HG02885 (cell line): ENCODE data around the gene ZFP69B.
"Not testable (repeated sequence)": the region's sequence is repeated elsewhere in the genome, so short reads cannot be mapped to it uniquely, and the experiment has no call there.

Source experiments
- ATAC-seq: cut with Tn5 transposase; IDR thresholded peaks from one replicate; pipeline ENCODE4 v1.9.1; 2021; ENCODE audit warnings: mild to moderate bottlenecking; ENCODE audit not compliant: unreplicated experiment, poor library complexity

ZFP69B gene

DNA sequence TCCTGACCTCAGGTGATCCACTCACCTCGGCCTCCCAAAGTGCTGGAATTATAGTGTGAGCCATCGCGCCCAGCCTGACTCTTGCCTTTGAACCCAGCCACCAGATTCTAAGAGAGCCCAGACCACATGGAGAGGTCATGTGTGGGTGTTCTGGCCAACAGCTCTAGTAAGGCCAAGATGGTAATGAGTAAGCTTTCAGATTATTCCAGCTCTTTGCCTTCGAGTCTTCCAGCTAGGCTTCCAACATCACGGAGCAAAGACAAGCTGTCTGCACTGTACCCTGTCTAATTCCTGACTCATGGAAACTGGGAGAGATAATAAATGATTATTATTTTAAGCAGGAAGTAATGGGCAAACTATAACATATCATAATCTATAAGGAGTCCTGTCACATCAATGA, 14.8 kb upstream of the ZFP69B start:
- ATAC-seq: no peak

GRCh38 chr1:40435876-40436275, 14.4 kb upstream of the ZFP69B start:
- ATAC-seq: no peak

DNA sequence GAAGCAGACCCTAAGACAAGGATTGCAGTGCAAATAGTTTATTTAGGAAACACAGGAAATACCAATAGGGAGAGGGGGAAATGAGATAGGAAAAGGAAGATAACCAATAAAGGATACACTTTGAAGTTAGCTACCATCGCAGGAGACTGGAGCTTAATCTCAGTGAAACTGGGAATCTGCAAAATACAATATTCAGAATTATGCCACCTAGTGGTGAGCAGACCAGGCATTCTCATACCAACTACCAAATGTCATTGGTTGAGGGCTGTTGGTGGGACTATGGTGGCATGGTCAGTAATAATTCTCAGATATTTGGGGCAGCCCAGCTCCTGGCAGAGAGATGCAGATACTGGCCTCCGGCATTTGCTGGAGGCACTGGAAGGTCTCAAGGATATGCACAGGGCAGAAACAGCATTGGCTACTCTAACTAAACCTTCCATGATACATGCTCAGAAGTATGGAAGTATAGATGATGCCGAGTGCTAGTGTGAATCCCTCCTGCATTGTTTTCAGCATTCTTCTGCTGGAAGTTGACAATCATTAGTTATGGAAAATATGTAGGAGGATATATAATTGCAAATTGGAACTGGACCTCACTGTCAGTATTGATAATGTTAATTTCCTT, 11.8 kb upstream of the ZFP69B start:
- ATAC-seq: no peak

- ATAC-seq: no peak
These were observed 11.0 kb upstream of the ZFP69B start for GRCh38 chr1:40439247-40439646.

- peak; percentile 47 for ATAC-seq
These were observed 390 bp downstream of the ZFP69B start for GRCh38 chr1:40450495-40451237.

- no peak for ATAC-seq
These were observed 936 bp downstream of the ZFP69B start for GRCh38 chr1:40451238-40451585.

DNA sequence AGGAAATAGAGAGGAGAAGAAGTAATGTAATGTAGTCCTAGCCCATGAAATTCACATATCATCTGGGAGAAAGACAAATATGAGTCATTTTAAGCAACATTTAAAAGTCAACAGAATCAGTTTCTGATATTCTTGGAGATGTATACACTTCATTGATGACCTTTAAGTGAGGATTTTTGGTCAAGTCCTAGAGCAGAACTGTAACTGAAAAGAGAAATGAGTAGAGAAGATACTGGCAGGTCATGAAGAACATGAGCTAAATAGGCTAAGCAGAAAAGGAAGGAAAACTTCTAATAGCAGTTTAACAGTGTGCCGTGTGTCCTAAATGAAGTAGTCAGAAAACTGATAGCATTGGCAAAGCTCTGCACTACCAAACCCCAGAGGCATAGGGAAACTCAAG, 4.6 kb downstream of the ZFP69B start:
- no peak for ATAC-seq

DNA sequence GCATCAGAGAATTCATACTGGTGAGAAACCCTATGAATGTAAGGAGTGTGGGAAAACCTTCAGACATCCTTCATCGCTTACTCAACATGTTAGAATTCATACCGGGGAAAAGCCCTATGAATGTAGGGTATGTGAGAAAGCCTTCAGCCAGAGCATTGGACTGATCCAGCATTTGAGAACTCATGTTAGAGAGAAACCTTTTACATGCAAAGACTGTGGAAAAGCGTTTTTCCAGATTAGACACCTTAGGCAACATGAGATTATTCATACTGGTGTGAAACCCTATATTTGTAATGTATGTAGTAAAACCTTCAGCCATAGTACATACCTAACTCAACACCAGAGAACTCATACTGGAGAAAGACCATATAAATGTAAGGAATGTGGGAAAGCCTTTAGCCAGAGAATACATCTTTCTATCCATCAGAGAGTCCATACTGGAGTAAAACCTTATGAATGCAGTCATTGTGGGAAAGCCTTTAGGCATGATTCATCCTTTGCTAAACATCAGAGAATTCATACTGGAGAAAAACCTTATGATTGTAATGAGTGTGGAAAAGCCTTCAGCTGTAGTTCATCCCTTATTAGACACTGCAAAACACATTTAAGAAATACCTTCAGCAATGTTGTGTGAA, 12.8 kb downstream of the ZFP69B start:
- ATAC-seq: no peak

DNA sequence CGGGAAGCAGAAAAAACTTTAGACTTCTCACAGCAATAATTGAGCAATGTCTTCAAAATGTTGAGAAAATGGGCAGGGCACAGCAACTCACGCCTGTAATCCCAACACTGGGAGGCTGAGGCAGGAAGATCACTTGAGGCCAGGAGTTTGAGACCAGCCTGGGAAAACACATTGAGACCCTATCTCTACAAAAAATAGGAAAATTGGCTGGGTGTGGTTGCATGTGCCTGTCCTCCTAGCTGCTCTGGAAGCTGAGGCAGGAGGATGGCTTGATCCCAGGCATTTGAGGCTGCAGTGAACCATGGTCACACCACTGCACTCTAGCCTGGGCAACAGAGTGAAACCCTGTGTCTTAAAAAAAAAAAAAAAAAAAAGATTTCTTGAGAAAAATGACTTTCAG, 19.1 kb downstream of the ZFP69B start:
- no peak for ATAC-seq

DNA sequence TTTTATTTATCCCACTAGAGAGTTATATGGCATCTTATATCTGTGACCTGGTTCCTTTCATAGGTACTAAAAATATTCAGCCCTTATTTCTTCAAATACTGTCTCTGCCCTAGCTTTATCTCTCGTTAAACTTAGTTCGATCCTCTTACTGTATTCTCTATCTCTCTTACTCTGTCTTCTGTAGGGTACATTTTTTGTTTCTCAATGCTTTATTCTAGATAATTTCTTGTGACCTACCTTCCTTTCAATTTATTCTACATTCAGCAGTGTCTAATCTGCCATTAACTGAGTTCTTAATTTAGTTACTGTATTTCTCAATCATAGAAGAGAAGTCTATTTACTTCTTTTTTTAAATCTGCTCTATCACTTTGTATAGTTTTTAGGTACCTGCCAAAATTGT, 25.0 kb downstream of the ZFP69B start:
- no peak for ATAC-seq

DNA sequence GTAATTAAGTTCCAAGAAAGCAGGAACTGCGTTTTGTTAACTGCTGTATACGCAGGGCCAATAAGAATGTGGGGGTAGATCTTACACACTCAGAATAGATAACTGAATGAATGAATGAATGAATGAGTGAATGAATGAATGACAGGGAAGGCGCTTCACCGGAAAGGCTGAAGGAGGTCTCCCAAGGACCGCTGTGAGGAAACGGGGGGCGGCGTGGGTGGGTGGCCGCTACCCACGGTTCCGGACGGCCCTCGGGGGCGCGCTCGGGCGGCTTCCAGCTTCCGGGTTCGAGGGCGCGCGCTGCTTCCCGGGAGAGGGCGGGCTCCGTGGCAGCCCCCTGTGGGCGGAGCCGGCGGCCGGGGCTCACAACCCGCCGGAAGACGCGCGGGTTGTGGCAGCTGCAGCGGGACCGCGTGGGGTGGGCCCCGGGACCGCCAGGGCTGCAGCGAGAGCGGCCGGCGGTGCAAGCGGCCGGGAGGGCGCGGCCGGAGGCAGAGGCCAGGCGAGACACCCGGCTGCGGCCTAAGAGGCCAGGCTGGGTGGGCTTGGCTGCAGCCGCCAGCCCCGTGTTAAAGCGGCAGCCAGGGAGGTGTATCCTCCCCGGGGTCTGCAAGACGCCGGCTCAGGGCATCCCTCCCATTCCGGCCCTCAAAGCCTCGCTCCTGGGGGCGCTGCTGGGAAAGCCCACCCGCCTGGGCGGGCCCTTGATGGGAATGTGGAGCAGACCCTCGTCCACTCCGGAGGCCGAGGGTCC, 26.8 kb downstream of the ZFP69B start, which contains the start of gene ZFP69:
ZFP69 (plus strand) TSS at position 367 of the 754 bp plus-strand sequence. CDS start 2,072 bp downstream, outside the sequence.
- ATAC-seq: peak; percentile 76

- peak; percentile 16 for ATAC-seq
These were observed 27.4 kb downstream of the ZFP69B start for GRCh38 chr1:40477678-40478053.

GRCh38 chr1:40478276-40478675, 28.0 kb downstream of the ZFP69B start:
- no peak for ATAC-seq

GRCh38 chr1:40479156-40479555, 28.9 kb downstream of the ZFP69B start:
- no peak for ATAC-seq

DNA sequence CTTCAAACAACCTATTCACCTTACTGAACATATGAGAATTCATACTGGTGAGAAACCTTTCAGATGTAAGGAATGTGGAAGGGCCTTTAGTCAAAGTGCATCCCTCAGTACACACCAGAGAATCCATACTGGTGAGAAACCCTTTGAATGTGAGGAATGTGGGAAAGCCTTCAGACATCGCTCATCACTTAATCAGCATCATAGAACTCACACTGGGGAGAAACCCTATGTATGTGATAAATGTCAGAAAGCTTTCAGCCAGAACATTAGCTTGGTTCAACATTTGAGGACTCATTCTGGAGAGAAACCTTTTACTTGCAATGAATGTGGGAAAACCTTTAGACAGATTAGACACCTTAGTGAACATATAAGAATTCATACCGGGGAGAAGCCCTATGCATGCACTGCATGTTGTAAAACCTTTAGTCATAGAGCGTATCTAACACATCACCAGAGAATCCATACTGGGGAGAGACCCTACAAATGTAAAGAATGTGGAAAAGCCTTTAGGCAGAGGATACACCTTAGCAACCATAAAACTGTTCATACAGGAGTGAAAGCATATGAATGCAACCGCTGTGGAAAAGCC, 45.1 kb downstream of the ZFP69B start:
- no peak for ATAC-seq

- ATAC-seq: not testable (repeated sequence)
These were observed 52.4 kb downstream of the ZFP69B start for GRCh38 chr1:40502651-40503050.

GRCh38 chr1:40507973-40508372, 57.7 kb downstream of the ZFP69B start:
- no peak for ATAC-seq

DNA sequence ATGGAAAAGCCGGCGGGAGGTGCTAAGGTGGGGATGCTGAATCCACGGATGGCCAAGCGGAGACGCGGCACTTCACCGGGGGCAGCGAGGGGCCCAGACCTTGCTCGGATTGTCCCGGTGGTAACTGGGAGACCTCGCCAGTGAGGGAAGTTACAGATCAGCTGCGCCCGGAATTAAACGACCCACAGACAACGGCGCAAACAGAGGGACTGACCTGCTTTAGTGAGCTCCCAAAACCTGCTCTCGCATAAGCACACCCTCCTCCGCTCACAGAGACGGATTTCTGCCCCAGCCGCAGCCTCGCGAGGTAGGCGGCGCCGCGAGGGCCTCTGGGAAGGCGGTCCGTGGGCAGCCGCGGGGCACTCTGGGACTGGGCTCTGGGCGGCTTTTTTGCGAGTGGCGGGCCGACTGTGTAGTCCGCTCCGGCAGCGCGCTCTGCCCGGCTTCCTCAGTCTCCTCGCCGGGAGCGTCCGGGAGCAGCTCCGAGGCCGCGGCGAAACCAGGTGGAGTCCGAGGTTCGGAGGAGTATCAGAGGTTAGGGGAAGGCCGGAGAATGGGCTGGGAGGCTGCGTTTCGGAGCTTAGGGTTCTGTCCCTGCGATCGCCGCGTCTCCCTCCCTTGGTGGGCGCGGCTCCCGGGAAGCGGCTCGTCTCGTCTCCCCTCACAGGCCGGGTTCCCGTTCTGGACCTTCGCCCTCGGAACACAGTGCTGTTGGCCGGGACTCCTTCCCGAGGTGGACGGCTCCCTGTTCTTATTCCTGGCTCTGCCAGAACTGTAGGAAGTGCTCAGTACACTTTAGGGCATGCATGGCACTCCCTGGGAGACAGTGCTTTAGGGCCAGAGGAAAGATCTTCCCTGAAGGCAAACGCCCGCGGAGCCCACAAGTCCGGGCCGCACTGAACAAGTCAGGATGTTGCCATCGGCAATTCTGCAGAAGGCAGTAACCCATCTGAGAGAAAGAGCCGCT, 58.4 kb downstream of the ZFP69B start, which contains the start of gene EXO5:
EXO5 (plus strand) TSS at position 393 of the 967 bp plus-strand sequence. CDS start 5,778 bp downstream, outside the sequence.
- peak; percentile 87 for ATAC-seq
